GM20000 (cell line): ENCODE measurements around the gene LRRC70.

Source experiments
- DNase-seq: peaks from one replicate; pipeline ENCODE4 v3.0.0; 2012; ENCODE audit warnings: low spot score
- TF ChIP-seq, protein P1 (sequence below): IDR thresholded peaks from 2 replicates; pipeline ENCODE4 v1.5.1; 2012; ENCODE audit warnings: mild to moderate bottlenecking, control low read depth; ENCODE audit errors: extremely low read depth, missing control alignments

Gene LRRC70

DNA sequence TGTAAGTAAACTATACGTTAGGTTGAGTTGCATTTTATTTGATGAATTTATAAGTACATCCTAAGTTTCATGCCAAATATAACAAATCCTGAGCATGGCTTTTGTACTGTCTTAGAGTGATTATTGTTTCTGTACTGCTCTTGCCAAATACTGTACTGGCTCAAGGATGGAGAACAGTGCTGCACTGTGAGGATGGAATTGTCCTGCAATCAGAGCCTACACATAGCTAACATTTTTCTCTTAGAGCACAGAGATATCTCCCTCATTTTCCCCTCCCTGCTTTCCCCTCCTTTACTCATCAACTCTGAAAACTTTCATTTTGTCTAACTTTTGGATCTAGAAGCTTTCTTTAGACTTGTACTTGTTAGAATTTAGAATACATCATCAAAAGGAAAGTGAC, 28.3 kb downstream of the LRRC70 start:
- TF ChIP-seq, protein P1, sequence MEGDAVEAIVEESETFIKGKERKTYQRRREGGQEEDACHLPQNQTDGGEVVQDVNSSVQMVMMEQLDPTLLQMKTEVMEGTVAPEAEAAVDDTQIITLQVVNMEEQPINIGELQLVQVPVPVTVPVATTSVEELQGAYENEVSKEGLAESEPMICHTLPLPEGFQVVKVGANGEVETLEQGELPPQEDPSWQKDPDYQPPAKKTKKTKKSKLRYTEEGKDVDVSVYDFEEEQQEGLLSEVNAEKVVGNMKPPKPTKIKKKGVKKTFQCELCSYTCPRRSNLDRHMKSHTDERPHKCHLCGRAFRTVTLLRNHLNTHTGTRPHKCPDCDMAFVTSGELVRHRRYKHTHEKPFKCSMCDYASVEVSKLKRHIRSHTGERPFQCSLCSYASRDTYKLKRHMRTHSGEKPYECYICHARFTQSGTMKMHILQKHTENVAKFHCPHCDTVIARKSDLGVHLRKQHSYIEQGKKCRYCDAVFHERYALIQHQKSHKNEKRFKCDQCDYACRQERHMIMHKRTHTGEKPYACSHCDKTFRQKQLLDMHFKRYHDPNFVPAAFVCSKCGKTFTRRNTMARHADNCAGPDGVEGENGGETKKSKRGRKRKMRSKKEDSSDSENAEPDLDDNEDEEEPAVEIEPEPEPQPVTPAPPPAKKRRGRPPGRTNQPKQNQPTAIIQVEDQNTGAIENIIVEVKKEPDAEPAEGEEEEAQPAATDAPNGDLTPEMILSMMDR, result no peak
- DNase-seq, result no peak

DNA sequence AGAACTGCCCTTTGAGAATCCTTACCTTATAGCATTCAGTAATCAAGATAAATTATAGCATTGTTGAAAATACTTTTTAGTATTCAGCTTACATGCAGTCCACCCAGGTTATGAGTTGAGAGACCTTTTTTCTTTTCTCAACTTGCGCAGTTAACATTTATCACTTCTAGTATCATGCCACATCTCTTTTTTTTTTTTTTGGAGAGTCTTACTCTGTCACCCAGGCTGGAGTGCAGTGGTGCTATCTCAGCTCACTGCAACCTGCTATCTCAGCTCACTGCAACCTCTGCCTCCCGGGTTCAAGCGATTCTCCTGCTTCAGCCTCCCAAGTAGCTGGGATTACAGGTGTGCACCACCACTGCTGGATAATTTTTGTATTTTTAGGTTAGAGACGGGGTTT, 29.0 kb downstream of the LRRC70 start:
- DNase-seq, result no peak
- TF ChIP-seq, protein P1, result no peak

DNA sequence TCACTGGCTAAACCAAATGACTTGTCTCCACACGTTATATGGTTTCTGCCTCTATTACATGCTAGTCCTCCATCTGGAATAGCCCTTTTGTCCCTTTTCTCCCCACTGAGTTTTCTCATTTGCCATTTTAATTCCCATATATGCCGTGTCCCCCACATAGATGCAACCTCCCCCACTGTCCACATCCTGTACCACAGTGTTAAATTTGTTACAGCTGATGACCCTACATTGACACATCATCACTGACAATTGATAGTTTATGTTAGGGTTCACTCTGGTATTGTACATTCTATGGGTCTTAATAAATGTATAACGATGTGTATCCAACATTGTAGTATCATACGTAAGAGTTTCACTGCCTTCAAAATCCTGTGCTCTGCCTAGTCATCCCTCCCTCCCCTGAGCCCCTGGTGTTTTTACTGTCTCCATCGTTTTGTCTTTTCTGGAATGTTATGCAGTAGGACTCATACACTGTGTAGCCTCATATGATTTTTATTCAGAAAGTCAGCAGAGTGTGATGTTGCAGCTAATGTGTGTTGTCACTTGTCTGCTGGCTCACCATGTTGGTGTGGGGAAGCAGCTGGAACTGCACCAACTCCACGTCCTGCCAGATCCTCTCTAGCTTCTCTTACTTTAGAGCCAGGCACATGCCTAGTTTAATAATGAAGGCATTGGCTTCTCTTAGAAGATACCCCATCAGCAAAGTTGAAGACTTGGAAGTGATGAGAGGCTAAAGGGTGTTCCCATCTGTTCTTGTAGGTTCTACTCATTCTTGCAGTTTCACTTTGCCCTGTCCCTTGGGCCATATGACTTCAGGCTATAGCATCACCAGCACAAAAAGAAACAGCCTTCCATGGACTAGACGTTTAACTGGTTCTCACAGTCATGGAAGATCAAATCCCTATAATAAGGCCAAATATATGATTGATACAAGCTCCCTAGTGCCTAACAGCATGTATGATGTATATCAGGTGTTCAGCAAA, 30.2 kb downstream of the LRRC70 start:
- no peak for DNase-seq
- TF ChIP-seq, protein P1, result no peak

DNA sequence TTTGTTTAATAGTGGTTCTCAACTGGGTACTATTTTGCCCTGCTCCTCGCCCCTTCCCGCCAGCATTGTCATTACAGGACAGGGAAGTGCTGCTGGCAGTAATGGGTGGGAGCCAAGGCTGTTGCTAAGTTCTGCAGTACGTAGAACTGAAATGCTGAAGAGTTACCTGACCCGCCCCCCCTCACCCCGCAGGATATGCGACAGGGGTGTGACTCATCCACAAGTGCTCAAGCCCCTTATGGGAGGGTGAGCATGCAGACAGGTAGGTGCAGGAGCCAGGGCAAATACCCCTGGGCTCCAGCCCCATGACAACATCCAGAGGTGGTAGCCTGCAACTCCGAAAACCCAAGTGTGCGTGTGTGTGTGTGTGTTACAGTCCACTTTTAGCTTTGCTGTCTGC, 35.7 kb downstream of the LRRC70 start:
- TF ChIP-seq, protein P1, result no peak
- DNase-seq, result no peak

DNA sequence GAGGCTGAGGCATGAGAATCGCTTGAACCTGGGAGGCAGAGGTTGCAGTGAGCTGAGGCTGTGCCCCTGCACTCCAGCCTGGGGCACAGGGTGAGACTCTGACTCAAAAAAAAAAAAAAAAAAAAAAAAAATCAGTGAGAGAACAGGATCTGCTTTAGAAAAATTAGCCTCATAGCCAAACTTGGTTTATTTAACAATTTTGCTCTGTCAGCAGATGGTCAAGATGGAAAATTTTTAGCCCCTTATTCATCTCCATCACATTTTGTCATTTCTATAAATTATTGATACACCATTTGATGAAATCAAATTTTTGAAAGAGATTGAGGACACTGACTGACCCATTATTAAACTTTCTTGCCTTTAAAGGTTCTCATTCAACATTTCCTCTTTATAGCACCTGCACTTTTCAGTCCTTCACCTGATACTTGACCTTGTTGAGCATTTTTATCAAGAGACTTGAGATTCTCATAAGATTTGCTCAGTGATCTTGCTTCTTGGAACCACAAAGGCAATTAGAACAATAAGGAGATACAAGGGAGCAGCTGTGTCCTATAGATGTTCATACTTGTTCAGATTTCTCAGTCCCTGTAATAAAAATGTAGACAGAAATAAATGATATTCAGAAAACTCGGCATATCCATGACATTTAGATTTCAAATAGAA, 38.1 kb downstream of the LRRC70 start:
- DNase-seq, result no peak

DNA sequence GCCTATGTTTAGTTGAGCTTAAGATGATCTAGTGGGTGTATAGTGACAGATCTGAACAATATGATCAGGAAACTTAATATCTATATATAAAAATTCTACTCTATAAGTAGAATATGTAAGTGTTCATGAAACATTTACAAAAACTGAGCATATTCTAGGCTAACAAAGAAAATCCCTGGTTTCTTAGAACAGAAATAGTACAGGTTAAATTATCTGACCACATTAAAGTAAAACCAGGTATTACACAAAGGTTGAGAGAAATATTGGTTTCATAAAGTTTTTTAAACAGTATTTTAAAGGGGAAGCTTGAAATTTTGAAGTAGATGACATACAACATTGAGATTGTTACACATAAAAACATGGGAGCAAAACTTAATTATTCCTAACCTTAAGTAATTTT, 39.3 kb downstream of the LRRC70 start:
- TF ChIP-seq, protein P1, result no peak
- no peak for DNase-seq

More for the DNA sequence above, 38.1 kb downstream of the LRRC70 start:
- TF ChIP-seq, protein P1, result no peak

DNA sequence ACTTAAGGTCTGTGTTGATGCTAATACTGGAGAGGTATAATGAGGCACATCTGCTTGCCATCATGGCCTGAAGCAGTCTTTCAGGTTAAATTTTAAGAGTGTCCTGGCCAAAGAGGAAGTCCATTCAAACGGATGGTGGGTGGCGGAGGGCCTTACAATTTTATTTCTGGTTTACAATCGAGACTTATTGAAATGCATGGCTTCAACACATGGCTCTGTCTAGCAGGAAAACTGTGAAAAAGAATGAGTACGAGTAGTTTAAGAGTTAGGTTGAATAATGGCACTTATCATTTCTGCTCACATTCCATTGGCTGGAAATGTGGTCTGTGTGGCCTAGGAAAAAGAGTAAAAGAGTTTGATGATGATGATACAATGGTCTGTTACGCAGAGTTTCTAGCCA, 42.1 kb downstream of the LRRC70 start:
- no peak for DNase-seq
- TF ChIP-seq, protein P1, result no peak
